GM21390 (cell line): Measurements from ENCODE around the gene URGCP.

Experiments used
- ATAC-seq: cut with Tn5 transposase; IDR thresholded peaks from one replicate; pipeline ENCODE4 v1.9.1; 2021; ENCODE audit not compliant: unreplicated experiment

Gene URGCP

GRCh38 chr7:43876976-43877745, 29.2 kb downstream of the URGCP start:
- no peak for ATAC-seq

GRCh38 chr7:43876241-43876640, 30.2 kb downstream of the URGCP start:
- ATAC-seq = no peak

- no peak for ATAC-seq
Measured at GRCh38 chr7:43873300-43873699, 33.1 kb downstream of the URGCP start.

- no peak for ATAC-seq
Measured at GRCh38 chr7:43872406-43873110, 33.8 kb downstream of the URGCP start.

GRCh38 chr7:43871064-43871463, 35.3 kb downstream of the URGCP start:
- no peak for ATAC-seq

- ATAC-seq = no peak
Measured at GRCh38 chr7:43870316-43870715, 36.1 kb downstream of the URGCP start.

GRCh38 chr7:43869867-43870240, 36.5 kb downstream of the URGCP start:
- ATAC-seq = peak; percentile 6

- ATAC-seq = peak; percentile 94
Measured at GRCh38 chr7:43869006-43869866, 37.2 kb downstream of the URGCP start, which contains the start of gene MRPS24. Gene MRPS24 (minus strand): TSS chr7:43869517. CDS start chr7:43869495, 22 bp downstream.

- no peak for ATAC-seq
Measured at GRCh38 chr7:43868681-43869005, 37.8 kb downstream of the URGCP start.

- ATAC-seq = no peak
Measured at GRCh38 chr7:43868181-43868580, 38.2 kb downstream of the URGCP start.

GRCh38 chr7:43865277-43865676, 41.1 kb downstream of the URGCP start:
- no peak for ATAC-seq

GRCh38 chr7:43864126-43864525, 42.3 kb downstream of the URGCP start:
- no peak for ATAC-seq

- ATAC-seq = no peak
Measured at GRCh38 chr7:43856996-43857395, 49.4 kb downstream of the URGCP start.

GRCh38 chr7:43856316-43856715, 50.1 kb downstream of the URGCP start:
- ATAC-seq = no peak

- no peak for ATAC-seq
Measured at GRCh38 chr7:43855176-43855575, 51.2 kb downstream of the URGCP start.

- no peak for ATAC-seq
Measured at GRCh38 chr7:43851805-43852204, 54.6 kb downstream of the URGCP start.

- ATAC-seq = no peak
Measured at GRCh38 chr7:43850348-43851116, 55.9 kb downstream of the URGCP start.

- ATAC-seq = no peak
Measured at GRCh38 chr7:43849047-43849446, 57.3 kb downstream of the URGCP start.

- ATAC-seq = no peak
Measured at GRCh38 chr7:43847496-43847895, 58.9 kb downstream of the URGCP start.

- ATAC-seq = no peak
Measured at GRCh38 chr7:43844662-43845061, 61.7 kb downstream of the URGCP start.

GRCh38 chr7:43844257-43844656, 62.1 kb downstream of the URGCP start:
- no peak for ATAC-seq
